ENCODE data around the gene SLC37A3. TPM values are rescaled to one million over a fixed set of nuclear protein-coding genes. Genes with fewer than 3 reads are reported as not detected.

Gene SLC37A3
- total and polyA plus RNA-seq, 4 donors, result 7.3 to 30.8 (median 10.6) TPM

DNA sequence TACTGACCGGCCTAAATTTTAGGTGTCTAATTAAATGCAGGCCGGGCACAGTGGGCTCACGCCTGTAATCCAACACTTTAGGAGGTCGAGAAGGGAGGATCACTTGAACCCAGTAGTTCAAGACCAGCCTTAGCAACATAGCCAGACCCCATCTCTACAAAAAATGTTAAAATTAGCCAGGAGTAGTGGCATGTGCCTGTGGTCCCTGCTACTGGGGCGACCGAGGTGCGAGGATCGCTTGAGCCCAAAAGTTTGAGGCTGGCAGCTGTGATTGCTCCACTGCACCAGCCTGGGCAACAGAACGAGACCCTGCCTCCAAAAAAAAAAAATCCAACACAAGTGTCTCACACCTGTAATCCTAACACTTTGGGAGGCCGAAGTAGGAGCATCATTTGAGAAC is 491 bp upstream of the SLC37A3 start:
- no peak overlapping the region for H3K4me3 ChIP-seq (ENCODE audit: low read depth in 1 of 3, low read length in 3 of 3)
- H3K4me1 ChIP-seq (ENCODE audit: control insufficient read depth in 4 of 4, insufficient read depth in 4 of 4, low read length in 3 of 4), result peaks cover 3 to 11% (median 4%) of the 10 kb centered on the region in 4 donors
- no peaks in the 10 kb centered on the region for H3K9me3 ChIP-seq (ENCODE audit: control insufficient read depth in 4 of 4, low read length in 3 of 4)
- no peaks in the 10 kb centered on the region for H3K27me3 ChIP-seq (ENCODE audit: control insufficient read depth in 4 of 4, insufficient read depth in 4 of 4, low read length in 3 of 4)
- H3K9ac ChIP-seq (ENCODE audit: low read depth in 1 of 2, low read length in 2 of 2), result no peak overlapping the region
- 74% methylated on average over 10 of the region's 10 CpGs for WGBS
- no peak for DNase-seq (ENCODE audit: low spot score)
- H3K27ac ChIP-seq (ENCODE audit: low read depth in 1 of 2, low read length in 2 of 2), result no peak overlapping the region
- TF ChIP-seq RAD21 (IDR thresholded peaks at IDR 0.05) (no peak), YY1 (IDR thresholded peaks at IDR 0.05) (no peak), EGR1 (IDR thresholded peaks at IDR 0.05; ENCODE audit: low read depth in 2 of 2) (no peak), HNF4G (IDR thresholded peaks at IDR 0.05) (no peak), CTCF (IDR thresholded peaks at IDR 0.05; ENCODE audit: low read depth, low read length, missing input control) (no peak), SP1 (IDR thresholded peaks at IDR 0.05) (no peak), FOXA2 (IDR thresholded peaks at IDR 0.05) (no peak), HNF4A (conservative IDR thresholded peaks at IDR 0.05) (no peak), TAF1 (conservative IDR thresholded peaks at IDR 0.05) (no peak)
- TF ChIP-seq, protein P1, sequence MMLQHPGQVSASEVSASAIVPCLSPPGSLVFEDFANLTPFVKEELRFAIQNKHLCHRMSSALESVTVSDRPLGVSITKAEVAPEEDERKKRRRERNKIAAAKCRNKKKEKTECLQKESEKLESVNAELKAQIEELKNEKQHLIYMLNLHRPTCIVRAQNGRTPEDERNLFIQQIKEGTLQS (IDR thresholded peaks at IDR 0.05), result no peak
- TF ChIP-seq, protein P2, sequence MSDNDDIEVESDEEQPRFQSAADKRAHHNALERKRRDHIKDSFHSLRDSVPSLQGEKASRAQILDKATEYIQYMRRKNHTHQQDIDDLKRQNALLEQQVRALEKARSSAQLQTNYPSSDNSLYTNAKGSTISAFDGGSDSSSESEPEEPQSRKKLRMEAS (IDR thresholded peaks at IDR 0.05), result no peak
- no peaks in the 10 kb centered on the region for H3K36me3 ChIP-seq (ENCODE audit: control insufficient read depth in 4 of 4, insufficient read depth in 3 of 4, low read depth in 1 of 4, low read length in 3 of 4)

DNA sequence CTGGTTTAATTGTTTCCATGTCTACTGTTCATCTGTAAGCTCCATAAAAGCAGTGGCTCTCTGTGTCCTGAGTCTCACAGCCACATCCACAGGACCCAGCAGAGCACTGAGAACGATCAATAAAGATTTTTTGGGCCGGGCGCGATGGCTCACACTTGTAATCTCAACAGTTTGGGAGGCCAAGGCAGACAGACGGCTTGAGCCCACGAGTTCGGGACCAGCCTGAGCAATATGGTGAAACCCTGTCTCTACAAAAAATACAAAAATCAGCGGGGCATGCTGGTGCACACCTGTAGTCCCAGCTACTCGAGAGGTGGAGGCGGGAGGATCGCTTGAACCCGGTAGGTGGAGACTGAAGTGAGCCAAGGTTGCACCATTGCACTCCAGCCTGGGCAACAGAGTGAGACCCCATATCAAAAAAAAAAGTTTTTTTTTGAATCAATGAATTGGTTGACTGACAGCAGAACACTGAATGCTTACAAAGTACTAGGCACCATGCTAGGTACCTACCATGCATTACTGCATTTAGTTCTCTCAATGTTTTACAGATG is 4.5 kb downstream of the SLC37A3 start:
- TF ChIP-seq HNF4A (conservative IDR thresholded peaks at IDR 0.05), result no peak
- no peak for TF ChIP-seq RAD21 (IDR thresholded peaks at IDR 0.05)
- TF ChIP-seq JUND (IDR thresholded peaks at IDR 0.05), result no peak
- TF ChIP-seq, protein P1 (IDR thresholded peaks at IDR 0.05), result no peak
- no peak for TF ChIP-seq RXRA (IDR thresholded peaks at IDR 0.05)
- TF ChIP-seq CTCF (IDR thresholded peaks at IDR 0.05; ENCODE audit: low read depth, low read length, missing input control), result no peak
- no peak for TF ChIP-seq NR2F2 (IDR thresholded peaks at IDR 0.05)
- TF ChIP-seq SP1 (IDR thresholded peaks at IDR 0.05), result no peak
- TF ChIP-seq YY1 (IDR thresholded peaks at IDR 0.05), result no peak
- TF ChIP-seq HNF4G (IDR thresholded peaks at IDR 0.05), result no peak
- TF ChIP-seq FOXA2 (IDR thresholded peaks at IDR 0.05), result no peak
- no peak for TF ChIP-seq TAF1 (conservative IDR thresholded peaks at IDR 0.05)
- TF ChIP-seq GABPA (IDR thresholded peaks at IDR 0.05 in 1 of 2, conservative IDR thresholded peaks at IDR 0.05 in 1 of 2), result no peak
- TF ChIP-seq, protein P3, sequence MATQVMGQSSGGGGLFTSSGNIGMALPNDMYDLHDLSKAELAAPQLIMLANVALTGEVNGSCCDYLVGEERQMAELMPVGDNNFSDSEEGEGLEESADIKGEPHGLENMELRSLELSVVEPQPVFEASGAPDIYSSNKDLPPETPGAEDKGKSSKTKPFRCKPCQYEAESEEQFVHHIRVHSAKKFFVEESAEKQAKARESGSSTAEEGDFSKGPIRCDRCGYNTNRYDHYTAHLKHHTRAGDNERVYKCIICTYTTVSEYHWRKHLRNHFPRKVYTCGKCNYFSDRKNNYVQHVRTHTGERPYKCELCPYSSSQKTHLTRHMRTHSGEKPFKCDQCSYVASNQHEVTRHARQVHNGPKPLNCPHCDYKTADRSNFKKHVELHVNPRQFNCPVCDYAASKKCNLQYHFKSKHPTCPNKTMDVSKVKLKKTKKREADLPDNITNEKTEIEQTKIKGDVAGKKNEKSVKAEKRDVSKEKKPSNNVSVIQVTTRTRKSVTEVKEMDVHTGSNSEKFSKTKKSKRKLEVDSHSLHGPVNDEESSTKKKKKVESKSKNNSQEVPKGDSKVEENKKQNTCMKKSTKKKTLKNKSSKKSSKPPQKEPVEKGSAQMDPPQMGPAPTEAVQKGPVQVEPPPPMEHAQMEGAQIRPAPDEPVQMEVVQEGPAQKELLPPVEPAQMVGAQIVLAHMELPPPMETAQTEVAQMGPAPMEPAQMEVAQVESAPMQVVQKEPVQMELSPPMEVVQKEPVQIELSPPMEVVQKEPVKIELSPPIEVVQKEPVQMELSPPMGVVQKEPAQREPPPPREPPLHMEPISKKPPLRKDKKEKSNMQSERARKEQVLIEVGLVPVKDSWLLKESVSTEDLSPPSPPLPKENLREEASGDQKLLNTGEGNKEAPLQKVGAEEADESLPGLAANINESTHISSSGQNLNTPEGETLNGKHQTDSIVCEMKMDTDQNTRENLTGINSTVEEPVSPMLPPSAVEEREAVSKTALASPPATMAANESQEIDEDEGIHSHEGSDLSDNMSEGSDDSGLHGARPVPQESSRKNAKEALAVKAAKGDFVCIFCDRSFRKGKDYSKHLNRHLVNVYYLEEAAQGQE (IDR thresholded peaks at IDR 0.05), result no peak
- no peak for TF ChIP-seq EGR1 (IDR thresholded peaks at IDR 0.05; ENCODE audit: low read depth in 2 of 2)
- Histone ChIP-seq H3K36me3 (ENCODE audit: control insufficient read depth in 4 of 4, insufficient read depth in 3 of 4, low read depth in 1 of 4, low read length in 3 of 4) (no peaks in the 10 kb centered on the region), H3K27me3 (ENCODE audit: control insufficient read depth in 4 of 4, insufficient read depth in 4 of 4, low read length in 3 of 4) (no peaks in the 10 kb centered on the region), H3K4me3 (ENCODE audit: low read depth in 1 of 3, low read length in 3 of 3) (no peak overlapping the region), H3K9ac (ENCODE audit: low read depth in 1 of 2, low read length in 2 of 2) (no peak overlapping the region), H3K4me1 (ENCODE audit: control insufficient read depth in 4 of 4, insufficient read depth in 4 of 4, low read length in 3 of 4) (peaks cover 0 to 8% (median 4%) of the 10 kb centered on the region in 4 donors), H3K9me3 (ENCODE audit: control insufficient read depth in 4 of 4, low read length in 3 of 4) (no peaks in the 10 kb centered on the region), H3K27ac (ENCODE audit: low read depth in 1 of 2, low read length in 2 of 2) (no peak overlapping the region)
- no peak for DNase-seq (ENCODE audit: low spot score)
- WGBS, result 98% methylated on average over 12 of the region's 12 CpGs
